GM18861 (cell line): ENCODE data around the gene ZNF454.

Experiments used
- ATAC-seq: cut with Tn5 transposase; IDR thresholded peaks from one replicate; pipeline ENCODE4 v1.9.1; 2021; ENCODE audit not compliant: unreplicated experiment

Gene ZNF454

DNA sequence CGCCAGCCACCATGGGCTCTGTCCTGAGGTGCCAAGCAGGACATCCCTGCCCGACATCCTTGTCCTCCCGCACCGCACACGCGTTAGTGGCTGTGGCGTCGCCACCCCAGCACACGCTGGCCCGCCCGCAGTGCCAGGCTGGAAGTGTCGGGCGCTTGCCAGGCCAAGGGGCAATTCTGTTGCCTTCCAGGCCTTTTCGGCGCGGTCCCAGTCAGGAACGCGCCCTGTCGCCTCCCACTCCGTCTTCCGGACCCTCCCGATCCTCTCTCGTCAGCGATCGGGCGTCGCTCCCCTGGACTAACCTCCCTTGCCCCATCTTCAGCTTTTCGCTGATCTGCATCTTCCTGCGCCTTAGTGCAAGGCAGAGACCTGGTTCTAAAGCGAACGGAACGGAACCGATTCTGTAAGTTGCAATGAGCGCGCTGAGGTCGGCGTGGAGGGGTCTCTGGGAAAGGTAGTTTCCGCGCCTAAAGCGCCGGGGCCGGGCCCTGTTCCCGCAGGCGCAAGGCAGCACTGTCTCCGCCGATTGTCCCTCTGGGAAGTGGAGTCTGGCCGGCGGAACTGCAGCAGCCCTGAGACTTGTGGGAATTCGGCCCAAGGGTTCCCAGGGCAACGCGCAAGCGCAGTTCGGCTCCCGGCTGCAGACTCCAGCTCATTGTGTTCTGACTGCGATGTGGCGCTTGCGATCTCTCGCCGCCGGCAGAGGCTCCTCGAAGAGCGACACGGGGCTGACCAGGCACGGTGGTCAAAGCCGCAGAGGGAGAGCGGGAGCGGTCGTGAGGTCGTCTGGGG, at the start of gene ZNF454:
ZNF454 (plus strand) TSS at position 630 of the 792 bp plus-strand sequence. CDS start 1,594 bp downstream, outside the sequence.
- no peak for ATAC-seq

DNA sequence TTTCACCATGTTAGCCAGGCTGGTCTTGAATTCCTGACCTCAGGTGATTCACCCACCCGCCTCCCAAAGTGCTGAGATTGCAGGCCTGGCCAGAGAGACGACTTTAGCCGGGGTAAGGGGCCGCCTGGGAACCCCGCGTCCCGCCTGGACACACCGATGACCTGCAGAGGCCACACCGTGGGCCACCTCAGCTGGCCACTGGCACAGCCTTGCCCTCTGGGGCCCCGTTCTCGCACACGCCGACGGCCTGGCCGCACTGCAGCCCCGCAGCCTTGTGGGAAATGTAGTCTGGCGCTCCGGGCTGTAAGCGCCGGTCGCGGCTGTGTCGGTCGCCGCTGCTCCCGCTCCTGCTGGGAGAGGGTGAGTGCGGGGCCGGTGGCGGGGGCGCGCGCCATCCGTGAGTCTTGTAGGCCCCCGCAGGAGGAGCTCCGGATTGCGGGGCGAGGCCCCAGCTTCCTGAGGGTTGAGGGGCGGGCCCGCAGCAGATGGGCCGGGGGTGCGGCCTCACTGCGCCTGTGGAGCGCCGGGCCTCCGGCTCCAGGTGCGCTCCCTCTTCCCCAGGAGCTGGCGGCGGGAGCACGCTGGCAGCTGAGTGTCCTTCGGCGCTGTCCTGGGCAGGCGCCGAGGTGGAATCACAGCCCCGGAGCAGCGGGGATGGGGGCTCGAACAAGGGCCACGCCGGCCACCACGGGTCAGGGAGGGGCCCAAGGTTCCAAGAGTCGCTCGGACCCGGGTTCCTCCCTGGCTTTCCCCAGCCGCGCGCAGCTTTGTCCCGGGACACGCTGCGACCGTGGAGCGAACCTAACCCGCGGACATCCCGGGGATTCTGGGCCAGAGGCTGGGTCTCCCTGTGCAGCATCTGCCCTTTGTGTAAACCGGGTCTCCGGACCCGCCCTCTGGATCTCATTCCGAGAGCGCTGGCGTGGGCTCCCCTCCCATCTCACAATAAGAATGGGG, 45.1 kb upstream of the ZNF454 start, which contains the start of gene ZFP2:
ZFP2 (plus strand) TSS at position 299 of the 957 bp plus-strand sequence. CDS start 35,401 bp downstream, outside the sequence.
- no peak for ATAC-seq

DNA sequence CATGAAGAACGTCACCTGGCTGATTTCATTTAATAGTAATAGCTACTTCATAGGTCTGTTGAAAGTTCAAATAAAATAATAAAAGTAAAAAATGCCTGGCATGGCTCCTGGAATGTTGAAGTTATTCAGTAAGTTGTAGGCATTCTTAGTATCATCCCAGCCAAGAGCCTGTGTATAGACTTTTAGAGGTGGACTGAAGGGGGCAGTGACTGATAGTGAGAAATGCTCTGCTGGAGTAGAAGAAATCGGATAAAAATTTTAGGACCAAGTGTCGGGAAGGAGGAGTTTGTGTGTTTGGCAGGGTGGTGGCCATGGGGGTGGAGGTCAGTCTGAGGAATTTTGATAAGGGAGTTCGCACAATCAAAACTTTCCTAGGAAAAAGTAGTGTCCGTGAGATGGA, 41.7 kb upstream of the ZNF454 start:
- ATAC-seq: no peak

DNA sequence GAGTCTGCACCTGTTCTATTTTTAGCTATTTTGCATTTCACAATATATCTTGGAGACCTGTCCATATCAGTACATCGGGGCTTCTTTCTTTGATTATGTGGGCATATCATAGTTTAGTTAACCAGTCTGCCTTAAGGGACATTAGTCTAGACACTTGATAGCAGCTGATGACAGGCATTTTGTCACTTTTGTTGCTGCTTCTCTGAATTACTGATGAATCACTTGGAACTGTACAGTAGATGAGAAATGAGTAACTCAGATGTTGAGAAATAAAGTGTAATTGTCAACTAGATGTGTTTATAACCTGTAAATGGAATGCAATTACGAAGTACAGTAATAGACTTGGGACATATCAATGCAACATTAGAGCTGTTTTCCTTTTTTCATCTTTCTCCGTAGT, 38.1 kb upstream of the ZNF454 start:
- no peak for ATAC-seq

DNA sequence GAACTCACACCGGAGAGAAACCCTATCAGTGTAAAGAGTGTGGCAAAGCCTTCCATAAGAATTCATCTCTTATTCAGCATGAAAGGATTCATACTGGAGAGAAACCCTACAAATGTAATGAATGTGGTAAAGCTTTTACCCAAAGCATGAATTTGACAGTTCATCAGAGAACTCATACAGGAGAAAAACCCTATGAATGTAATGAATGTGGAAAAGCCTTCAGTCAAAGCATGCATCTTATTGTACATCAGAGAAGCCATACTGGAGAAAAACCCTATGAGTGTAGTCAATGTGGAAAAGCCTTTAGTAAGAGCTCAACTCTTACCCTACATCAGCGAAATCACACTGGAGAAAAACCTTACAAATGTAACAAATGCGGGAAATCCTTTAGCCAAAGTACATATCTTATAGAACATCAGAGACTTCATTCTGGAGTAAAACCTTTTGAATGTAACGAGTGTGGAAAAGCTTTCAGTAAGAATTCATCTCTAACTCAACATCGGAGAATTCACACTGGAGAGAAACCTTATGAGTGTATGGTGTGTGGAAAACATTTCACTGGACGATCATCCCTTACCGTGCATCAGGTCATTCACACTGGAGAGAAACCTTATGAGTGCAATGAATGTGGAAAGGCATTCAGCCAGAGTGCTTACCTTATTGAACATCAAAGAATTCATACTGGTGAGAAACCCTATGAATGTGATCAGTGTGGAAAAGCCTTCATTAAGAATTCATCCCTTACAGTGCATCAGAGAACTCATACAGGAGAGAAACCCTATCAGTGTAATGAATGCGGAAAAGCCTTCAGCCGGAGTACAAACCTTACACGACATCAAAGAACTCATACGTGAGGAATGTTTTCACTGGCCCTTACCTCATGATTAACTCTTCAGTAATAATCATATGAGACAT, 8.9 kb upstream of the ZNF454 start:
- ATAC-seq: no peak

DNA sequence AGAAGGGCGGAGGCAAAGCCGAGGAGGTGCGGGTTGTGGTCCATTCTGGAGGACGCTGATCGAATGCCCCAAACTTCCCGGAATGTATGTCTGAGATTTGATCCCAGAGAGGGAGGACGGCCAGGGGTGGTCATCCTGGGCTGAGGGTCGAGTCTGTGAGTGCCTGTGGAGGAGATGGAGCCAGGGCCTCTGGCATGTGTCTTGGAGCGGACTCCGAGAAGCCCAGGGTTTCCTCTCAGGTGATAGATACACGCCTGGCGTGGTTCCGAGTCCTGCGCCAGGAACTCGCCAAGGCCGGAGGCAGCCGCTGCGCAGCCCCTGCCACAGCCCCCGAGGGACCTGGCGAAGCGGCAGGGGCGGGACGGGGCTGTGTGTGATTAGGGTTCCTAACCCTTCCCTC, 363 bp downstream of the ZNF454 start:
- no peak for ATAC-seq

DNA sequence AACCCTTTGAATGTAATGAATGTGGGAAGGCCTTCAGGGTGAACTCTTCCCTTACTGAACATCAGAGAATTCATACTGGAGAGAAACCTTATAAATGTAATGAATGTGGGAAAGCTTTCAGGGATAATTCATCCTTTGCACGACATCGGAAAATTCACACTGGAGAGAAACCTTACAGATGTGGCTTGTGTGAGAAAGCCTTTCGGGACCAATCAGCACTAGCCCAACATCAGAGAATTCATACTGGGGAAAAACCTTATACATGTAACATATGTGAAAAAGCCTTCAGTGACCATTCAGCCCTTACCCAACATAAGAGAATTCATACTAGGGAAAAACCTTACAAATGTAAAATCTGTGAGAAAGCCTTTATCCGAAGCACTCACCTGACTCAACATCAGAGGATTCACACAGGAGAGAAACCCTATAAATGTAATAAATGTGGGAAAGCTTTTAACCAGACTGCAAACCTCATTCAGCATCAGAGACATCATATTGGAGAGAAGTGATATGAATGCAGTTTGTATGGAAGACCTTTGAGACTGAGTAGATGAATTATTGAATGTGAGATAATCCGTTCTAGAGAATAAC, 24.6 kb downstream of the ZNF454 start:
- ATAC-seq: no peak

DNA sequence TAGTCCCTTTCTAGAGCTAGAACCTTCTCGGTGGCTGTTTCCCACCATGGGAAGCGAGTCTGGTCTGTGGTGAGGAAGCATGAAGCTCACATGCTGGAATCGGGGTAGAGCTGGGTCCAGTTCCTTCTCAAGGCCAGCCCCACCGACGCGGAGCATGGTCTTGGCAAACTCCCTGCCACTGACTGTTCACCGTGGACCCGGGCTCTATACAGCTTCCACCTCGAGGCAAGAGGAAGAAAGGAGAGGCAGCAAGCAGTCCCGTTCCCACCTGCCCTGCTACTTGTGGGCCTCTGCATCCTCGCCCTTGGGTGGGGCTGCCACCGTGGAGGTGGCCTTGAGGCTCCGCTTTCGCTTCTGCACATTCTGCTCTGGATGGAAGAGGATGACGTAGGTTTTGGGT, 40.4 kb downstream of the ZNF454 start:
- no peak for ATAC-seq

DNA sequence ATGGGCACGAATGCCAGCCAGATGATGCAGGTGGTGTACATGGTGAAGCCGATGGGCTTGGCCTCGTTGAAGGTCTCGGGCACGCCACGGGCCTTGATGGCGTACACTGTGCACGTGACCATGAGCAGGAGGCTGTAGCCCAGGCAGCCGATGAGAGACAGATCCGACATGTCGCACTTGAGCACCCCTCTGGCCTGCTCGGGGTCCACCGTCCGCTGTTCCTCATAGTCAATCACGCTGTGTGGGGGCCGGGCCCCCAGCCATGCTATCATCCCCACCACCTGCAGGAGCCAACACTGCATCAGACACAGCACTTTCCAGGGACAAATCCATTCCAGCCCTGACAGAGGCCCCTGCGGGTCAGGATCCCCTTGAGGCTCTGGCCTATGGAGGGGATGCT, 41.9 kb downstream of the ZNF454 start:
- no peak for ATAC-seq

DNA sequence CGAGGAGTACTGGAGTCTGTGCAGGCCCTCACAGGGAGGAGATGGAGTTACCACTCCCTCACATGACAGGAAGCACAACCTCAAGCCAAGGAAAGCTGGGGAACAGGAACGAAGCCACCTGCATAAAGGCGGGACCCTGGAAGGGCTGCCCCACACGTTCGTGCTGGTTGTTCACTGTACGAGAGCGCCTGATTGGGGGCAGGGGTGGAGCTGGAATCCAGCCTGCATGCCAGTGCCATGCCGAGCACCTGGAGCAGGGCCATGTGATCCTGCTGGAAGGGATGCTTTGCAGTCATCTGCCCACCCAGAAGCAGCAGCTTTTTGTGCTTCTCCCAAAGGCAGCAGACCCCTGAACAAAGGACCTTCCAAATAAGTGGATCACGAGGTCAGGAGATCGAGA, 42.7 kb downstream of the ZNF454 start:
- ATAC-seq: no peak

DNA sequence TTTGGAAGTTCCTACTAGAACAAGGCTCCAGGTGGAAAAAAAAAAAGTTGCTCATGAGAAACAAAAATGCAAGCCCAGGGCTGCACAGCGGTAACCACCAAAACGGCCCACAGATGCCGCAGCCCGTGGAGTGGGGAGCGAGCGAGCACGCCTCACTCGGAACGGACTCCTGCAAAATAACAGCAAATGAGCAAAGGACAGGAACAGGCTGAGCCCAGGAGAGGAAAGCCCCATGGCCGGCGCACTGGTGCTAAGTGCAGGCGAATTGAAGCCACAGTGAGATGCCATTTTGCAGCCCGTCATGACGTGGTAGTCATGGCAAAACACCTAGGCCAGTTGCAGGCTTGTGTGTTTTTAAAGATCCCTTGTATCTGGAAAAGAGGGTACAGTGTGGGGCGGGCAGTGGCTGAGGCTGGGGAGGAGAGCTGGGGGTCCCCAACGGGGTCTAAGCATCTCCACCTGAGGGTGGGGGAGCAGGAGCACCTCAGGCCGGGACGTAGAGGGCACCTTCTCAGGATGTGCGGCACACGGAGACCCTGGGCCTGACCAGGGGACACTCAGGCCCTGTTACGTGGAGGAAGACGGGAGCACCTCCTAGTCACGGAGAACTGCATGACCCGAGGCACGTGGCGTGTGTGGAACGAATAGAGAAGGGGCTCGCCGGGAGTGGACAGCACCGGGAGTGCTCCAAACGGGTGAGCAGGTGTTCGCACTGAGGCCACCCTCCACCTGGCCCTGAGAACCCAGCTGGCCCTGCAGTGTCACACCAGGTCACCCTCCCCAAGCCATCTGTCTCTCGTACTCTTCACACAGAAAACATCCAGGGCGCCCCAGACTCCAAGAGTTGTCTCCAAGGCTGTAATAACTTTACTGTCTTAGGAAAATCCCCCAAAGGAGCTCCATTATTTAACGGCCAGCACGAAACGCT, 43.4 kb downstream of the ZNF454 start:
- ATAC-seq: no peak

DNA sequence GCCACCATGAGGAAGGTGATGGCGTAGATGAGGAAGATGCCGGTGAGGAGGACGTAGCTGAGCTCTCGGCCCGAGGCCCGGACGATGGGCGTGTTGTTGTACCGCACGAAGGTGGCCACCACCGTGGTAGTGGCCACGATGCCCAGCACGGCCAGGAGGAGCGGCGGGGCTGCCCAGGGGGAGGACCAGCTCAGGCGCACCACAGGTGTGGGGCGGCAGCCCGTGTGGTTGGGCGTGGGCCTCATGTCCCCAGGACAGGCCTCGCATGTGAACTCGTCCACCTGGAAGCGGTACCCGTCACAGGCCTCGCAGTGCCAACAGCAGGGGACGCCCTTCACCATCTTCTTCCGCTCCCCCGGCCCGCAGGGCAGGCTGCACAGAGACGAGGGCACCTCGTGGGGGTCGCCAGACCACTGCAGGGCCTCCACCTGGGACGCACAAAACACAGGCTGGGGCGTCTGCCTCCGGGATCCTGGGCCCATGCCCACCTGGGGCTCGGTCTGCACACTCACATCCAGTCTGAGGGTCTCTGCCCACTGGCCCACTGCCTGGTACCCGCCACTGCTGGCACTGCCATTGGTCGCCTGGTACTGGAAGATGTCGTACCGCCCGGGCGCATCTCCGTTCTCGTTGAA, 45.4 kb downstream of the ZNF454 start:
- no peak for ATAC-seq

DNA sequence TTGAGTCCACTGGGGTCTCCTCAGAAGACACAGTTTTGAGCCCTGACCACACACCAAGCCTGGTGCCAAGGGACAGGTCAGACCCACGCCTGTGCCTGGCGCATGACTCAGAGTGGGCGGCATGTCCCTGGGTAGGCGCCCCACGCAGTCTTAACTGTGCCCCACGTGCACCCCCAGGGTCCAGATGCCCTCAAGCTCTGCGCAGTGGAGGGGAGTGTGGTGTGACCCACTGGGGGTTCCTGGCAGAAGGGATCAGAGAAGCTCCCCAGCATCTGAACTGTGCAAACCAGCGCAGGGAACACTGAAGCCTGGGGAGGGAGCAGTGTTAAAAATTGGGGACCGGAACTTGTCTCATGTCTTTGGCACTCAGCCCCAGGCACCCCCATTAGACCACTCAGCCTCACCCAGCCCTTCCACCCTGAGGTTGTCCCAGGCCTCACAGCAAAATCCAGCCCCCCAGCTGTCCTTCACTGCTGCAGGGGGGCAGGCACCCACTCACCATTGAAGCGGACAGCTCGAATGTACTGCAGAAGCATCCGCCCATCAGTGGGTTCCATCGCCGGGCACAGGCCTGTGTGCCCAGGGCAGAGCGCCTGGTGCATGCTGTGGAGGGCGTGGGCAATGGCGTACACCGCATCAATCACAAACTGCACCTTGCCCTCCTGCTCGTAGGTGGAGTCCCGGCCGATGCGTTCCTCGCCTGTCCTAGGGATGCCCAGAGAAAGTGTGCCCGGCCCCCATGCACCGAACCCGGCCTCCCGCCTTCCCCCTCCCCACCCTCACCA, 47.6 kb downstream of the ZNF454 start:
- ATAC-seq: no peak

DNA sequence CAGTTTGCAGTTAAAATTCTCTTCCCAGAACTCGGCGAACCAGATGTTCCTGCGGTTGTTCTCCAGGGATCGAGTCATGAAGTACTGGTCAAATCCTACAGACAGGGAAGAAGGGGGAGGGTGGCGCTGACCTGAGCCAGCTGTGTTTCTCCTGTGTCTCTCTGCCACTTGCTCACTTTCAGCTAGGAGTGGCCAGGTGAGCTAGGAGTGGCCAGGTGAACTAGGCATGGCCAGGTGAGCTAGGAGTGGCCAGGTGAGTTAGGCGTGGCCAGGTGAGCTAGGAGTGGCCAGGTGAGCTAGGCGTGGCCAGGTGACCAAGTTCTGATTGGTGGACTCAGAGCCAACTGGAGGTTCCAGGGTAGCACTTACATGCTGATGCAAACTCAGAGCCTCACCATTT, 48.3 kb downstream of the ZNF454 start:
- no peak for ATAC-seq

DNA sequence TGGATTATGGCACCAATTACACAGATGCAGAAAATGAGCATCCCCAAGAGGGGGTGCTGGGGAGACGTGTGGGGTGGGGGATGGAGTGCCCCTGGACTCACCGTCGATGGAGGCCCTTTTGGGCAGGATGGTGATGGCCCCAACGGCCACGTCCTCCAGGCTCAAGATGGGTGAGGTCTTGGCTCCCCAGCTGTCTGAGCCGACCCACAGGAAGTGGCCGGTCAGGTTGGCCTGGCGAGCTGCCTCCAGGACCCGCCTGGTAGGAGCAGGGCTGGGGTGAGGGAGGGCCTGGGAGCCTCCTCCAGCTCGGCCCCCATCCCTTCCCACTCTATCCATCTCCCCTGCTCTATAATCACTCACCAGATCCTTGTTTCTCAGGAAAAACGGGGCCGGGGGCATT, 49.5 kb downstream of the ZNF454 start:
- no peak for ATAC-seq

DNA sequence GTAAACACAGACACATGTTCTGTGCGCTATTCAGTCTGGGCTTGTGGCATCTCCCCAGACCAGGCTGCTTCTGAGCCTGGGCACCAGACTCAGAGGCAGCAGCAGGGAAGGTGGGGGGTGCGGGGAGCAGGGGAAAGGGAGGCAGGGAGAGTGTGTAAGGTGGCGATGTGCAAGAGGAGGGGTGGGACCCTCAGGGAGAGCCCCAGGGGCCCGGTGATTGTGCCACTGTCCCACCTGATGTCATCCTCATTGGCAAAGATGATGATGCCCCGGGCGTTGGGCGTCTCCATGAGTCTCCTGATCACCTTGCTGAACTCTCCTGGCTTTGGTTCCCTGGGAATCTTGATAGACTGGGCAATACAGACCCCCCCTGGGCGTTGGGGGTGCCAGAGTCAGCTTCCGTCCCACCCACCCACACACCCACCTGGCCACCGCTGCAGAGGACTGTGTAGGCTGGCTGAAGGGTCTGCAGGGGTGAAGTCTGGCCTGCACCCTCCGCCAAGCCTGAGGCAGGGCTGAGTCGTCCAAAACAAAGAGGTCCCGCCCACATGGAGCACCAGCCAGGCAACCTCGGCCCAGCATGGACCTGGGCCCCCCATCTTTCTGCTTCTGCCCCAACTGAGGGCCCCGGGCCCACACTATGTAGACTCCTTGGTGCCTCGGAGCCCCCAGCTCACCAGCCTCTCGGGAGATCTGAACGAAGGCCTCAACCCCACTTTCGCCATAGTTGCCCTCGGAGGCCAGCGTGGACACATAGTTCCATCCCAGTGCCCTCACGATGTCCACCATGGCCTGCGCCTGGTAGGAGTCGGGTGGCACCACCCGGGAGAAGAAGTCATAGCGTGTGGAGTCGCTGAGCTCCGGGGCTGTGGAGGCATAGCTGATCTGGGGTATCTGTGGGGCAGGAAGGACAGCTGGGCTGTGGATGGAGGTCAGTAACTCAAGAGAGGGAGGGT, 50.5 kb downstream of the ZNF454 start:
- ATAC-seq: no peak

DNA sequence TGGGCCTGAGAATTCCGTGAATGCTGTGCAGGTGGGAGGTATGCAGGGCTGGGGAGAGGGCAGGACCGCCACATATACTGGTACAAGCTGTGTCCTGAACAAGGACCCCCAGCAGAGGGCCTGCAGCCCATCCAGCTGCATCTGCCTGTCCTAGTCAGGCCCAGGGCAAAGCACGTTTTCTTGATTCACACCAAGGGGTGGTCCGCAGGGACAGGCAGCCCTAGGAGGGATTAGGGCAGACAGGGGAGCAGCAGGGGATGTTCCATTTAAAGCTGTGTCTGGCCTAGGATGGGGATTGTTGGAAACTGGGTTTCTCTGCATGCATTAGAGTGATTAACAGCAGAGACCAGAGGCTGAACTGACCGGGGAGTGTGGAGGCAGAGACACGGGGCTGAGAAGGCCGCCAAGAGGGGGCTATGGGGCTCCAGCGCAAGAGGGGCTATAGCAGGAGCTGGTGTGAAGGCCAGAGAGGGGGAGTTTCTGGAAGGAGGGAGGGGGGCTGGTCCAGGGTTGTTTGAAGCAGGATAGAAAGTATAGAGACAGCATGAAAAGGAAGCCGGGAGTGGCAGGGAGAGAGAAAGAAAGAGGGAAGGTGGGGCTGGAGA, 51.4 kb downstream of the ZNF454 start:
- ATAC-seq: no peak
